SK-N-SH treated with all-trans-retinoic acid at 6 μM for 48 hours (cell line): ENCODE results near the gene ASCL4.

Source experiments
- BACH2 ChIP-seq: fragments of 250-450 bp; sonication (Bioruptor Pico); IDR thresholded peaks from 2 replicates; pipeline ENCODE4 v1.9.0; 2021; ENCODE audit warnings: mild to moderate bottlenecking, borderline replicate concordance
- RARB ChIP-seq: fragments of 250-450 bp; sonication (Bioruptor Pico); IDR thresholded peaks from 2 replicates; pipeline ENCODE4 v1.8.0; 2021; ENCODE audit warnings: mild to moderate bottlenecking, moderate library complexity

GRCh38 chr12:107818984-107819383 lies 44.5 kb downstream of the ASCL4 start:
- TF ChIP-seq BACH2 (CRISPR knock-in tag) (no peak), RARB (CRISPR knock-in tag) (no peak)
